SKM-1 (cell line): Measurements from ENCODE around the gene P2RY6.

Source experiments
- DNase-seq: peaks from one replicate; lab custom pipeline; 2025; ENCODE audit not compliant: unreplicated experiment; lab: John Stamatoyannopoulos, UW

P2RY6 gene

DNA sequence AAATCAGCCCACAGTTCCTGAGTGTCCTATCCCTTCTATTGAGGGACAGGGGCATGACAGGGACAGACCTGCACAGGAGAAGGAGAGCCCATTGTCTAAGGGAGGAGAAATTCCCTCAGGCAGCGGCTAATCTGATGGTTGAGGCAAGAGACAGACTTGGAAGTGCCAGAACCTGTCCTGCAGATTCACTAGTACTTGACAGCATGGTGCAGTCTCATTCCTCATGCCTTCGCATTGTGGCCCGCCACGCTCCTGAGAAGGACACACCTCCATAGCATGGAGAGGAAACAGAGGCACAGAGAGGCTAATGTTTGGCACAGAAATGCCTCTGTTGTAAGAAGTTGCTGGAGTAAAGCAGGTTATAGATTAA, 3.2 kb downstream of the P2RY6 start:
- no peak for DNase-seq

DNA sequence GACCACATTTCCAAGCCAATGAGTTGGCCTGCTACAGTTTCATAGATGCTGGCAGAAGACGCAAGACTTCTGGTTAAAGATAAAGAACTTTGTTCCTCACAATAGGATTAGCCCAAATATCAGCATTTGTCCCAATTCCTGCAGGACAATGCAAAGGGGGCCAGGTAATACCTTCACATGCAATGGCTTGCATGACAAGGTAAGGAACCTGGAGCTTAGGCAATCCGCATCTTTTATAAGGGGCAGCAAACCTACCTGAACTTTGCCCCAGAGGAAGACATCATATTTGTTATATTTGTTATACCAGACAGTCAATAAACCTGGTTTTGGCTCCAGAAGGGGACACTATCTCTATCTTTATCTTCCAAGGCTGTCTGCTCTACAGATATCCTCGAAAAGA, 5.3 kb downstream of the P2RY6 start:
- DNase-seq, result no peak

DNA sequence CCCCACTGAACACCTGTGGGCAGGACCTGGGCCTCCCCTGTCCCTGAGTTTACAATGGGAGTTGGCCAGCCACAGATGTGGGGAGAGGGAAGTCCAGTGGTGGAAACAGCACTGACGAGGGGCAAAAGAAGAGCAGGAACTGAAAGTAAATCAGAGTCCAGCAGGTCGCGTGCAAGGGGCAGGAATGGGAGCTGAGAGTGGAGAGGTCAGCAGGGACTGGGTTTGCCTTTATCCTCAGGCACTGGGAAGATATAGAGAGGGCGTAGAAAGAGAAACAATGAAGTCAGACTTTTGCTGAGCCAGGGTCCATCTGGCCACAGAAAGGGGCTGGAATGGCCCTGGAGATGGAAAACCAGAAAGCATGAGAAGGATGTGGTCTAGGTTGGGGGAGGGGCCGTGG, 8.5 kb downstream of the P2RY6 start:
- no peak for DNase-seq

DNA sequence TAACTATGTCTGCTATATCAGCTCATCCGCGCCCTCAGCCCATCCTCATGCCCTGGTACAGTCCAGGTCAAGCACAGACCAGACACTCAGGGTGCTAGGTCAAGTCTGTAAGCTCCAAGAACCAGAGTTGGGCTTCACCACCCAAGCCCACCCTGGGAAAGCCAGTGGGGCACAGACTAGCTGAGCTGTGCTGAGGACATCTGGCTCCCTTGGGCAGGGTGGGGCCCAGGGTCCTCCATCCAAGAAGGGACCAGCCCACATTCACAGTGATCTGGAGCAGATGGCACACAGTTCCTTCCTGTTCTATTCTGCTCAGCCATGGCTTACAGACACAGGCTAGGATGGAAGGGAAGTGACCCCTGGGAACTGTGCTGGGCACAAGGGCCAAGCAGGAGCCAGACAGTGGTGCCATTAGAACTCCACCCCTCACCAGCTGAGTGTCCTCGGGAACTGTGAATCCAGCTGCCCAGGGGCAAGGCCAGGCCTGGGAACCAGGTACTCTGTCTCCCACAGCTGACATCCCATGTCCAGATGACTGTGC, 9.1 kb downstream of the P2RY6 start:
- DNase-seq, result no peak

DNA sequence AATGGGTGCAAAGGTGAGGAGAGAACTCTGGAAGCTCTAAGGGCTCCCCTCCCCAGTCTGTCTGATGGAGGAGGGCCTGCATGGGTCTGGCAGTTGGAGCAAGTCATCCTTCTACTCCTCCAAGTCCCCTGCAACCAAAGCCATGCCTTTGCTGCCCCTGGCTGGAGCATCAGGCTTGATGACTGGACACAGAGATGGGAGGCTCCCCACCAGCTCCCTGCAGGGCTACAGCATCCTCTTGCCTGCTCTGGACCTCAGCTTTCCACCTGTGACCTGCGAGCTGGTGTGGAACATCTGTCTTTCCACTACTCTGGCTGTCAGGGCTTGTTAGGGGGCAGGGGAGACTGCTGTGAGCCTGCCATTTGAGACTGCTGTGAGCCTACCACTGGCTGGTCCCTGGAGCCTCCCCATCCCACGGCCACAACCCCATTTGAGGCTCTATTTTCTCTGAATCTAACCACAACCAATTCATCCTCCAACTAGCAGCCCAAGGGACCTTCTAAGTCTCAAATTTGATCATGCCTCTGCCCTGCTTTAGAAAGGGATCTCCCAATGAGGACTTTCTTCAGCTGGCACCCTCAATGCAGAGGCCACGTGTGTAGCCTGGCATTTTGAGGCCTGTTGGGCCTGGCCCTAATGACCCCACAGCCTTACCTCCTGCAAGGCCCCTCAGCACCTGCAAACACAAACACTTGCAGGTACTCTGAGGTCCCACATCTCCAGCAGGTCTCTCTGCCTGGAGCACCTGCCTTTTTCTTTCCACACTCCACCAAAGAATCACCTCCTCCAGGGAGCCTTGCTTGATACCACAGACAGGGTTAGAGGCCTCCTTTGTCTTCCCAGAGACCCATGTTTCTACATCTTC, 9.9 kb downstream of the P2RY6 start:
- DNase-seq, result no peak

DNA sequence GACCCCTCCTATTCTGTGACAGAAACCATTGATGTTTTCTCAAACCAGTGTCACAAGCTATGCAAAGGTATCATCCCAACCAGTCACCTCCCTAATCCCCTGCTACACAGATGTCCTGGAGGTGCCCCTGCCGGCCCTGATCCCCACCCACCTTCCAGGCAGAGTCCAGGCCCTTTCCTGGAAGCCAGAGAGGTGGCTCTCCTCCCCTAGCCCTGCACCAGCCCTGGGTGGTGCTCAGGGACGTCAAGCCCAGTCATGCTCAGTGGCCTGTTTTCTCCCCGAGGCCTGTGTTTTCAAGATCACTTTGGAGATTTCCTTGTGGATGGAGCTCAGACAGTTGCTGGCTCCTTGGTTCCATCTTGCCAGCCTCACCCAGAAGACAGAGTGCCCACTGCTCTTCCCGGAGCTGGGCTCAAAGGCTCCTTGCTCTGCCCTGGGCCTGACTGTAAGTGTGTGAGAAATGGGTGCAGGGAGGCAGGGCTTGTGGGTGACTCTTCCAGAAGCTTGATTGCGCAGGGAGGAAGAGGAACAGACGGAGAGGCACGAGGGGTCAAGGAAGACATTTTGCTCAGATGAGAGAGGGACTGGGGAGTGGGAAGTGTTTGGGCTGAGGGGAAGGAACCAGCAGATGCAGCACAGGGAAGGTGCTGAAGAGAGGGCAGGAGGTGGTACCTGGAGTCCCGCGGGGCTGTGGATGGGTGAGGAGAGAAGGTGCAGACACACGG, 11.3 kb downstream of the P2RY6 start:
- no peak for DNase-seq

DNA sequence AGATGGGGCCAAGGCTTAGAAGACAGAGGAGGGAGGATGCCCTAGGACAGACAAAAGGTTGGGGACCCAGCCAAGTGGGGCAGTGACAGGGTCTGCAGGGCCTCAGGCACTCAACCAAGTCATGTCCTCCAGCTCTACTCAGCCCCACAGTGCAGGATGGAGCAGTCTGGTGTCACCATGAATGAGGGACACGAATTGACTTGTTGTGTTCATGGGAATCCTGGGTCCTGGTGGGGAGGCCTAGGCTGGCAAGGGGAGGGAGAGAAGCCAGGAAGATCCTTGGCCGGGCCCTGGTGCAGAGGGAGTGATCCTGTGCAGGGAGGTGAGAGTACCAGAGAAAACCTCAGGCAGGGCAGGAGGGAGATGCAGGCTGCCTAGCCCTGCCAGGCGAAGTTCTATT, 12.0 kb downstream of the P2RY6 start:
- no peak for DNase-seq

DNA sequence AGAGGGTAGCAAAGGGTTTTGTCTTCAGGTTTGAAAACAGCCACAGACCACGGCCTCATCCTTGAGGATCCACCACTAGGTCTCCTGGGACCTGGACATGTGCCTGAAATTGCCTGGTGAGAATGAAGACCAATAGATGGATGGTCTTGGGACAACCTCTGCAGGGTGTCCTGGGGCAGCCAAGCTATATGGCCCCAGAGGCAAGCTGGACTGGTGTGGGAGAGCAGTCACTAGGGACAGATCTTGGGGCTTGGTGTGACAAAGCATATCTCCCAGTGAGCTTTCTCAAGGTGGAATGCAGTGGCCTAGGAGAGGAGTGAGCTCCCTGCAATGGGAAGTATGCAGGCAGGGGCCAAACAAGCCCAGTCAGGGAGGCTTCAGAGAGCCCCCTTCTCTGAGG, 13.6 kb downstream of the P2RY6 start:
- DNase-seq, result no peak

DNA sequence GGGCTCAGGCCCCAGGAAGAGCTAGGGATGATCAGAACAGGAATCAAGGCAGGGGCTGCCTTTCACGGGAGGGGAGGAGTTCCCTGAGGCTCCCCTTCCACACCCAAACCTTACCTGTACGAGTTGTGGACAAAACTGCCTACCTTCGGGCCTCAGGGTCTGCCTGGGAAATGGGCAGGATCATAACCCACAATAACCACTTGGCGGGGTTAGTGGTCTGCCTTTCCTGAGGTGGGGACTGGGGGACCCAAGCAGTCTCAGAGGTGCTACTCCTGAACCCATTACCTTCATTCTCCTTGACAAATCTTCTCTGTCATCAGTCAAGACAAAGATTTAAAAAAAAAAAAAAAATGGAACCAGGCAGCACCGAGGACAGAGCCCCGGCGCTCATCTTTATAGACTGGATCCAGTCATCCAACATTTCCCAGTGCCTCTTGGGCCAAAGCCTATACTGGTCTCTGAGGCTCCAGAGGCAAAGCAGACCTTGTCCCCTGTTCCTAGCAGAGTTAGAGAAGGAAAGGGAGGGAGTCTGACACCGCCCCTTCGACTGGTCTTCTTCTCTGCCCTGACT, 14.2 kb downstream of the P2RY6 start:
- no peak for DNase-seq

DNA sequence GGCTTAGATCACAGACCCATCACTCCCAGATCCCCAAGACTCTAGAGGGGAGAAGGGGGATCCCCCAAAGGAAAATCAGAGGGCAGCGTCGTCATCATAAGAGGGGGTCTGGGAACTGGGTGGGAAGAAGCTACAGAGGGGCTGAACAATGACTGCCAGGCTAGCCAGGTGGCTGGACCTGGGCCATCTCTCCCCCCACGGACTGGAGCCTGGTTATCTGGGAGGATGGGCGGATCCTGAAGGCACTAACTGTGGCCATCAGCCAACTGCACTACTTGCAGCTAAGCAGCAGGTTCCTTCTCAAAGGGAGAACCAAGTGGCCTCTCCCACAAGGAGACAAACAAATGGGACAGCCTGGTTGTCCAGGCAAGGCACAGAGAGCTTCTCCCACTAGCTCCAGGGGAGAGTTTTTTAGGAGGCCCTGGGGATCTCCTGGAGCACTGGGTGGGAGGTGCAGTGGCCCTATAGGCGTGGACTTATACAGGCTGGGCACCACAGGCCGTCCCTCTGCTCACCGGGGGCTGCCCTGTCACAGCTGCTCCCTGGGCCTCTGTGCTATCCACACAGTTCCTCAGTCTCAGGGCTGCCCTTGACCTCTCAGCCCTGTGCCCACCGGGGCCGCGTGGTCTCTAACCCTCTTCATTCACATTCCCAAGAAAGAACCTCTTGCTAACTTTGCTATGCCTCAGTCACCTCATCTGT, 15.4 kb downstream of the P2RY6 start:
- no peak for DNase-seq

DNA sequence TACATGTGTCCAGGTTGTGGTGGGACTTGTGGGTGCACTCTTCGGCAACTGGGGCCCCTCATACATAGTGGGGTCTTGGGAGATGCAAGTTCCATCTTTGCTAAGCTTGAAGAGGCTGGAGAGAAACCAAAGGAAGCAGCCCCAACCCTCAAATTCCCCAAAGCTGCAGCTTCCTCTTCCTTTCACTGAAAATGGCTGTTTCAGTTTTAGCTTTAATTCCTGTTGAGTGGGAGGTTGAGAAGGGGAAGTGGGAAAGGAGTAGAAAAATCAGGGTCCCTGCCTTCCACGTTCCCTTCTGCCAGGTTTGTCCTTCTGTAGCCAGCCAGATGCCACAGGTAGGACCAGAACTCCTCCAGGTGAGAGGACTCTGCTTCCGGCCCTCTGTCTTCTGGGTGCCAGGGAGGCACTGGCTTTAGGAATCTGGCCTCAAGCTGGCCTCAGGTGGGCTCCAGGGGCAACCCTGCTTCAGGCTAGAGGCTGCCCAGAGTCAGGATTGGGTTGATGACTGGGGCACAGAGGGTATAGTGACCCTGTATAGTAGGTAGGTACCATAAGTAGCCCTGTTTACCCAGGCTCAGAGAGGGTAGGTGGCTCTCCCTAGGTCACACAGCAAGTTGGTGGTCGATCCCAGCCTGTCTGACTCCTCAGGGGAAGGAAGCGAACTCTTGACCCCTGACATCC, 16.2 kb downstream of the P2RY6 start:
- peak; percentile 27 for DNase-seq

DNA sequence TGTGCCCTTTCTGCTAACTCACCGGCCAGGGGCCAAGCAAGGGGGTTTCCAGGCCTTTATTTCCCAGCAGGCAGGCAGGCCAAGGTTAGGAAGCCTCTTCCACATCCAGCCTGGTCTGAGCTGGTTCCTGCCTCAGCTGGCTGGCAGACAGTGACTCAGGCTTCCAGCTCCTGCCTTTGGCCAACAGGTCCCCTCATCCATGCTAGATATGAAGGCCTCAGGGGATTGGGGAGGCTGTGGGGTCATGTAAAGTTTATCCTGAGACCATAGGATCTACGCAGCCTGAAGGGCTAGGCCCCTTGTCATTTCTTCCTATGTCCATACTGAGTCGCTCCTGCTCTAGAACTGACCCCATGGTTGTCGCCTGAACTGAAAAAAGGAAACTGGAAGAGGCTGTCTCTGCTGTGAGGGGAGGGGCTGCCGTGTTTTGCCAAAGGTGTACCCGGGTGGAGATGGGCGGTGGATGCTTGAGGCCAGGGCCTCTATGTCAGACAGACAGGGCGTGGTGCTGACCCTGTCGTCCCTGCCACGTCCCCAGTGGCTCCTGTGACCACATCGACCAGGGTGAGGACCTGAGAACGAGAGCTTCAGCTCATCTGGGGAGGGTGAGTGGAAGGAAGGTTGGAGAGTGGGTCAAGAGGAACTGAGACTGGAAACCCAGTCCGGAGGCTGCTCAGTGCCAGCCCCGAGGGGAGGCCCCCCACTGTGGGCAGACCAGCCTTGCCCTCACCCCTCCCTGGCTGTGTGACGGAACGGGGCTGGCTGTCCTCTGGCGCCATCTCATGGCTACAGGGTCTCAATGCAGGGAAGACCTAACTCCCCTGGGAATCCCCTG, 17.0 kb downstream of the P2RY6 start:
- DNase-seq, result peak; percentile 72

DNA sequence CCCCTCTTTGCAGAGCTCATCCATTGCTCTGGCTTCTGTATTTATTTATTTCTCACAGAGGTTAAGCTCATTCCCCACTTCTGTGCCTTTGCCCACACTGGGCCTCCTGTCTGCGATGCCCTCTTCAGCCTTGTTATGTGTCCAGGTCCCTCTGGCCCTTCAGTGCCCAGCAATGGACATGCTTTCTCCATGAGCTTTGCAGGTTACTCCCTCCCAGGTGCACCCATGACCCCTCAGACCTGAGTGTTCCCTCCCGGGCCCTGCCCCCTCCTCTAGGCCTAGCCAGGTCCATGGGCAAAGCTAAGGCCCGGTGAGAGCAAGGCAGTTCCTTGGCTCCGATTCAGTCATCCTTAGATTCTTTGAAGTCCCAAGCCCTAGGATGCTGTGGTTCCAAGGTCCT, 18.4 kb downstream of the P2RY6 start:
- DNase-seq, result no peak

DNA sequence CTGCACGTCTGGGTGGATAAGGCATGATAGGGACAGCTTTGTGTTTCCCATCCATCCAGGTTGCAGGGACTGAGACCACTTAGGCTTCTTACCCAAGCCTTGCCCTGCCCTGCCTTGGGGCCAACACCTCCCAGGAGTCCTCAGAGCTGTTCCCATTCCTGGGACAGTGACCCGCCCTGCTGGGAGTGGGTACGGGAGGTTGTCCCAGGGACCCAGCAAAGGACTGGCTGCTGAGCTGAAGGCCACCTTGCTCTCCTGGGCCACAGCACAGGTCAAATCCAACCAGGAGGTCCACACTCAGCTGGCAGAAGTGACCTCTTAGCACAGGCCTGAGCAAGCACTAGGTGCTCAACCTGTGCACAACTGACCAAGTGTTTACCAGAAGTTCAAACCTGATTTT, 19.1 kb downstream of the P2RY6 start:
- no peak for DNase-seq

DNA sequence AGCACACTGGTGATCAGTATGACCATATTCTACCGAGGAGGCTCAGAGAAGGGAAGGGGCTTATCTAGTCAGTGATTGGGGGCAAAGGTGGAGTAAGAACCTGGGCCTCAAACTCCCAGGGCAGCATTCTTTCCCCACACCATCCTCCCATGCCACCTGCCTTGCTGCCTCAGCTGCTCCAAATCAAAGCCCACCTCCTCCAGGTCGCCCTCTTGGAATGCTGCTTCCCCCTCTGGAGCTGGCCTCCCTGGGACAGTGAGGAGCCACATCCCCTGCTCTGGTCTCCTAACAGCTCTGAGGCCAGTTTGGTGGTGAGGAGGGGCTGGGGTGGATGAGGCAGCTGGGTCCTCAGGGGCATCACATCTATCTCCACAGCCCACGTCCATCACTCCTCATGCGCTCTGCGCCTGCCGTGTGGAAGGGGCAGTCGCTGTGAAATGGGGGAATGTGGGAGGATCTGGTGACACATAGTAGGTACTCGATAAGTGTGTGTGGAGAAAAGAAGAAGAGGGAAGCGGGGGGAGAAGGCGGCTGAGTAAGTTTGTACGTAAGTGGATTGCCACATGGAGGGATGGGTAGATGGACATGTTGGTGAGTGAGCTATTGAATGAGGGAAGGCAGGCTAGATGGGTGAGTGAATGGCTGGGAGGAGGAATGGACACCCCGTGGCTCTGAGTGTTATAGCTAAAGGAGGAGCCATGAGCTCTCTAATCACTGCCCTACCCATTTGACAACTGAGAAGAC, 19.8 kb downstream of the P2RY6 start:
- no peak for DNase-seq

DNA sequence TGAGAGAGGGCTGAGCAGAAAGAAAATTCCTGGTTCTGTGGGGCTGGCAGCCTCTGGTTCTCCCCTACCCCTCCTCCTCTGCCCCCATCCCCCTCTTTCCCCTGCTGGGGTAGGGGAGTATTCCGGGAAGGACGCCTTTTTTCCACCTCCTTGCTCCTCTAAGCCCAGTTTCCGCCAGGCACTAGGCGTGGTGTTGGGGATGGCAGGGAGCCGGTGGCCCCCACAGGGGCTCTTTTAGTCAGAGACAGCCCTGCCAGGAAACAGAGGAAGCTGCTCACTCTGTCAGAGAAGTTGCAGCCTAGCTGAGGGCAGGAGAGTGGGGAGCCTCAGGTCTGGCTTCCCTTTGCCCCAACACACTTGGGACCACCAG, 20.4 kb downstream of the P2RY6 start:
- DNase-seq, result no peak

DNA sequence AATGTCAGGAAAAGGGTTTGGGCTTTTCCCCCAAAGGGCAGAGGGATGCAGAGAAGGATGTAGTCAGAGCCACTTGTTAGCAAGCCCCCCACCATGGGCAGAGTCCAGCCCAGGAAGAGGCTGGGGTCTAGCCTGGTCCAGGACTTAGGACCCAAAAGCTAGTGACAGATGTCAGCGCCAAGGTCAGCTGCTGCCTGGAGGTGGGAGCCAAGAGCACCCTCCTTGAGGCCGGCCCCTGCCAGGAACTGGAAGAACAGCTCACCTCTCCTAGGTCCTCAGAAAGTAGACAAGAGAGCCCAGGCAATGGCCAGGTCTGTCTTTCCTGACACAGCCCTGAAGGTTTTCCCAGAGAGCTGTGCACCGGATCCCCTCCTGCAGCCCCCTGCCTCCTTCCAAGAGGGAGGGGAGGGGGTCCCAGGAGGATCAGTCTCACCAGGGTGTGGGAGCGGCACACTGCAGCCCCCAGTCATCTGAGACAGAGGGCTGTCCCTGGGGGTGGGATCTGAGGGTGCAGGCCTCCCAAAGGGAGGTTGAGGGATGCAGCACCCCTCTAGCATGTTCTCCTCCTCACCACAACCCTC, 21.3 kb downstream of the P2RY6 start:
- no peak for DNase-seq

DNA sequence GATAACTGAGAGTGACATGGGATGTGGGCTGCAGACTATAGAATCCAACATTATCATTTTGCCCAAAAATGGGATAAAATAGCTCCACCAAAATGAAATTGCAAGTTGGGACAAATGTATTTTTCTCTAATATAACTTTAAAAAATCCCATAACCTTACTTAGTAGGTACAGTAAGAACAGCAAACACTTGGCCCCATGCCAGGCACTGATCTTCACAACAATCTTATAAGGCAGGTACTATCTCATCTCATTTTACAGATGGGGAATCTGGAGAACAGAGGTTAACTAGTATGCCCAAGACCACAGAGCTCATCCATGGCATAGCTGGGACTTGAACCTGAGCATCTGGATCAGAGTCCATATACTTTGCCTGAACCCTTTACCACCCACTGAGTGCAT, 22.5 kb downstream of the P2RY6 start:
- DNase-seq, result no peak
